Gastroesophageal sphincter (tissue), 3 donors: ENCODE measurements around the gene CPNE5.

Source experiments
- CTCF ChIP-seq, 4 experiments: fragments of 200-600 bp in 2 of 4; fragments of 450-650 bp in 2 of 4; sonication (generic) in 1 of 4; IDR thresholded peaks; one replicate each; pipeline ENCODE4 v1.5.1; 2017 to 2019; ENCODE audit warnings: antibody characterized with exemption in 4 of 4, mild to moderate bottlenecking in 2 of 4, moderate library complexity in 2 of 4
- POLR2A ChIP-seq, 2 donors: fragments of 450-650 bp; IDR thresholded peaks; one replicate each; pipeline ENCODE4 v1.6.1; 2017; ENCODE audit warnings: antibody characterized with exemption in 2 of 2, mild to moderate bottlenecking in 2 of 2, moderate library complexity in 1 of 2
- POLR2AphosphoS5 ChIP-seq: sonication (generic); formaldehyde crosslinking; IDR thresholded peaks from one replicate; pipeline ENCODE4 v1.6.1; 2017; ENCODE audit warnings: antibody characterized with exemption

GRCh38 chr6:36743538-36744303 is 95.5 kb downstream of the CPNE5 start:
- TF ChIP-seq CTCF (IDR thresholded peaks at IDR 0.05) (no peak), POLR2AphosphoS5 (no peak), POLR2A (IDR thresholded peaks at IDR 0.05) (no peak)
